ENCODE results near the gene KAZALD1. TPM values are rescaled to one million over a fixed set of nuclear protein-coding genes. Genes with fewer than 3 reads are reported as not detected.

KAZALD1 gene
- polyA plus RNA-seq, 1 experiment, result 10.8 TPM

GRCh38 chr10:101014230-101014884 lies 47.4 kb upstream of the KAZALD1 start:
- Histone ChIP-seq H3K4me3 (ENCODE audit: low read depth, low read length) (no peak overlapping the region), H3K27me3 (ENCODE audit: control insufficient read depth, insufficient read depth, low read length) (no peaks in the 10 kb centered on the region), H3K27ac (ENCODE audit: low read depth, low read length) (peak overlapping the region; percentile 39), H3K9me3 (ENCODE audit: control insufficient read depth, insufficient read depth, low read length) (no peaks in the 10 kb centered on the region)
- TF ChIP-seq CTCF (IDR thresholded peaks at IDR 0.05; ENCODE audit: low read depth, low read length), result peak; percentile 97
- CTCF ChIA-PET, result interaction anchor here (0.6 to 6.6 kb wide), 33 partner anchors 9 to 580 kb away, joined by 3 to 271 read pairs (median 5); partner anchors contain the start of genes KAZALD1, LZTS2, MRPL43 and PDZD7
- POLR2A ChIA-PET, result interaction anchor here (0.6 to 2.2 kb wide), 5 partner anchors 13 to 125 kb away, joined by 3 to 9 read pairs (median 4); partner anchors contain the start of gene LZTS2
- DNase-seq (ENCODE audit: low read depth, low spot score), result no peak

DNA sequence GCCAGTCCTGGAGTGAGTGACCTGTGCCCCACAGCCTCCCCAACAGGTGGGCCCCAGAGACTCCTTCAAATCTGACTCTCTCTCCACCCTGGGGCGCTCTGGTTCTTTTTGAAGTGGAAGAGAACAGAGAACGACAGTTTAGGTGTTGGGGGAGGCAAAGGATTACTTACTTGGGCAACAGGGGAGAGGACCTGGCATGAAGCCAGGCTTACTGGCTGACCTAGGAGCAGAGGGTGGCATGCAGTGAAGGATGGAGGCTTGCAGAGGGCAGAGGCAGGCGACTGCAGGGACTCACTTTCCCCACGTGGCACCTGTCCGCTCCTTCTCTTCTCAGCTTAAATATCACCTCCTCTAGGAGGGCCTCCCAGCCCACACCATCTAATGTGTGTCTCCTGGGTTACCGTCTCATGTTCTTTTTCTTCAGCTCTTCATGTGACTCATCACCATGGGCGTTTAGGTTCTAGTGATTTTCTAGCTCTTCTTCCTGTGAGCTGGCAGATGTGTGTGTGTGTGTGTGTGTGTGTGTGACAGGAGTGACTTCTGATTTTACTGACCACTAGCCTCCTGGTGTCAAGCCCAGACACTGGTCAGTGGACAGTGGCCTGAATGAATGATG lies 46.7 kb upstream of the KAZALD1 start:
- Histone ChIP-seq H3K27me3 (ENCODE audit: control insufficient read depth, insufficient read depth, low read length) (no peaks in the 10 kb centered on the region), H3K4me3 (ENCODE audit: low read depth, low read length) (no peak overlapping the region), H3K27ac (ENCODE audit: low read depth, low read length) (peak overlapping the region; percentile 52), H3K9me3 (ENCODE audit: control insufficient read depth, insufficient read depth, low read length) (no peaks in the 10 kb centered on the region)
- TF ChIP-seq CTCF (IDR thresholded peaks at IDR 0.05; ENCODE audit: low read depth, low read length), result no peak
- POLR2A ChIA-PET, result interaction anchor here (0.9 to 2.2 kb wide), 3 partner anchors 14 to 17 kb away, joined by 3 to 9 read pairs (median 4); partner anchors contain the start of gene LZTS2
- peak; percentile 83 for DNase-seq (ENCODE audit: low read depth, low spot score)
- CTCF ChIA-PET, result interaction anchor here (0.6 to 6.6 kb wide), 29 partner anchors 8 to 581 kb away, joined by 3 to 271 read pairs (median 6); partner anchors contain the start of genes KAZALD1, LZTS2, MRPL43 and PDZD7

GRCh38 chr10:101015582-101015973 lies 46.2 kb upstream of the KAZALD1 start:
- no peak overlapping the region for H3K4me3 ChIP-seq (ENCODE audit: low read depth, low read length)
- no peak for TF ChIP-seq CTCF (IDR thresholded peaks at IDR 0.05; ENCODE audit: low read depth, low read length)
- DNase-seq (ENCODE audit: low read depth, low spot score), result no peak
- H3K27me3 ChIP-seq (ENCODE audit: control insufficient read depth, insufficient read depth, low read length), result no peaks in the 10 kb centered on the region
- ChIA-PET CTCF (interaction anchor here (1.0 to 6.6 kb wide), 11 partner anchors 9 to 137 kb away, joined by 3 to 271 read pairs (median 14); partner anchors contain the start of genes LZTS2, PDZD7 and SFXN3), POLR2A (interaction anchor here (2.2 kb wide), 1 partner anchor 17 kb away, joined by 9 read pairs; no protein-coding TSS in a partner anchor)
- peak overlapping the region; percentile 52 for H3K27ac ChIP-seq (ENCODE audit: low read depth, low read length)
- H3K9me3 ChIP-seq (ENCODE audit: control insufficient read depth, insufficient read depth, low read length), result no peaks in the 10 kb centered on the region

GRCh38 chr10:101016814-101017213 lies 45.0 kb upstream of the KAZALD1 start:
- Histone ChIP-seq H3K9me3 (ENCODE audit: control insufficient read depth, insufficient read depth, low read length) (no peaks in the 10 kb centered on the region), H3K27ac (ENCODE audit: low read depth, low read length) (no peak overlapping the region), H3K4me3 (ENCODE audit: low read depth, low read length) (no peak overlapping the region), H3K27me3 (ENCODE audit: control insufficient read depth, insufficient read depth, low read length) (no peaks in the 10 kb centered on the region)
- TF ChIP-seq CTCF (IDR thresholded peaks at IDR 0.05; ENCODE audit: low read depth, low read length), result no peak
- no peak for DNase-seq (ENCODE audit: low read depth, low spot score)
- CTCF ChIA-PET, result interaction anchor here (1.5 to 6.6 kb wide), 7 partner anchors 10 to 125 kb away, joined by 7 to 271 read pairs (median 27); partner anchors contain the start of genes KAZALD1 and LZTS2
- POLR2A ChIA-PET, result no interaction called here
